EL (cell line): Measurements from ENCODE around the gene ISCA2.
A peak's percentile ranks its signal among the peaks of the same experiment; 100 is the strongest.
"Not testable (repeated sequence)": the region's sequence is repeated elsewhere in the genome, so short reads cannot be mapped to it uniquely, and the experiment has no call there.

ENCODE experiments used
- DNase-seq: peaks from one replicate; pipeline ENCODE4 v3.0.0-alpha.2; 2016

ISCA2 gene

GRCh38 chr14:74493343-74494261 lies at the start of gene ISCA2:
Gene ISCA2 (plus strand): TSS chr14:74493765. CDS start chr14:74493775, 10 bp downstream.
- peak; percentile 100 for DNase-seq

GRCh38 chr14:74444866-74445265 lies 48.7 kb upstream of the ISCA2 start:
- DNase-seq = no peak

GRCh38 chr14:74454397-74454796 lies 39.2 kb upstream of the ISCA2 start:
- not testable (repeated sequence) for DNase-seq

GRCh38 chr14:74456684-74457564 lies 36.6 kb upstream of the ISCA2 start:
- no peak for DNase-seq

GRCh38 chr14:74457565-74457895 lies 36.0 kb upstream of the ISCA2 start:
- DNase-seq = no peak

GRCh38 chr14:74459289-74459946 lies 34.1 kb upstream of the ISCA2 start:
- peak; percentile 73 for DNase-seq

- no peak for DNase-seq
Measured at GRCh38 chr14:74459976-74460375, 33.6 kb upstream of the ISCA2 start.

GRCh38 chr14:74462993-74463392 lies 30.6 kb upstream of the ISCA2 start:
- DNase-seq = no peak

- no peak for DNase-seq
Measured at GRCh38 chr14:74463697-74464096, 29.9 kb upstream of the ISCA2 start.

- DNase-seq = no peak
Measured at GRCh38 chr14:74464785-74465184, 28.8 kb upstream of the ISCA2 start.

- DNase-seq = no peak
Measured at GRCh38 chr14:74465335-74465734, 28.2 kb upstream of the ISCA2 start.

- DNase-seq = no peak
Measured at GRCh38 chr14:74468513-74468912, 25.1 kb upstream of the ISCA2 start.

- no peak for DNase-seq
Measured at GRCh38 chr14:74469548-74470518, 23.7 kb upstream of the ISCA2 start.

- DNase-seq = no peak
Measured at GRCh38 chr14:74472601-74473000, 21.0 kb upstream of the ISCA2 start.

GRCh38 chr14:74474376-74474775 lies 19.2 kb upstream of the ISCA2 start:
- DNase-seq = no peak

GRCh38 chr14:74475678-74476077 lies 17.9 kb upstream of the ISCA2 start:
- peak; percentile 78 for DNase-seq

- no peak for DNase-seq
Measured at GRCh38 chr14:74476107-74476506, 17.5 kb upstream of the ISCA2 start.

- DNase-seq = no peak
Measured at GRCh38 chr14:74476607-74477006, 17.0 kb upstream of the ISCA2 start.

- DNase-seq = peak; percentile 38
Measured at GRCh38 chr14:74478996-74479635, 14.4 kb upstream of the ISCA2 start.

GRCh38 chr14:74480046-74480445 lies 13.5 kb upstream of the ISCA2 start:
- DNase-seq = no peak

- no peak for DNase-seq
Measured at GRCh38 chr14:74482571-74482970, 11.0 kb upstream of the ISCA2 start.

GRCh38 chr14:74483321-74483720 lies 10.2 kb upstream of the ISCA2 start:
- DNase-seq = no peak
